ENCODE results near the gene TRPV6.
A peak's percentile ranks its signal among the peaks of the same experiment; 100 is the strongest.

Gene TRPV6

GRCh38 chr7:142854372-142855113 is 31.0 kb downstream of the TRPV6 start, which contains the start of gene EPHB6:
Gene EPHB6, plus strand, starts transcription at chr7:142855076. Its CDS starts 8,152 bp downstream, at chr7:142863228.
- H3K27me3 ChIP-seq (ENCODE audit: insufficient read depth, poor library complexity, severe bottlenecking), result no peaks in the 10 kb centered on the region
- peak within 1 kb of the TSS; percentile 79 for H3K27ac ChIP-seq (replicated peaks)
- peak within 1 kb of the TSS; percentile 70 for H3K4me3 ChIP-seq (replicated peaks; ENCODE audit: insufficient read depth, low read length)
- DNase-seq (ENCODE audit: low read depth in 1 of 2, low spot score in 1 of 2), result peak; percentile 29 to 72
- TF ChIP-seq POLR2AphosphoS5 (IDR thresholded peaks at IDR 0.05; ENCODE audit: low read depth), result 0 out of 2 replicates have a peak, but pooled peaks have one; percentile 21
- no peak for TF ChIP-seq GABPA (IDR thresholded peaks at IDR 0.05; ENCODE audit: low read depth)

- TF ChIP-seq SPI1 (IDR thresholded peaks at IDR 0.05; ENCODE audit: borderline replicate concordance, low read depth) (peak; percentile 98), REST (IDR thresholded peaks at IDR 0.05; ENCODE audit: insufficient replicate concordance, low read depth) (no peak), CTCF (IDR thresholded peaks at IDR 0.05; ENCODE audit: insufficient read depth, low read length) (peak; percentile 75), GABPA (IDR thresholded peaks at IDR 0.05; ENCODE audit: low read depth) (no peak)
- Histone ChIP-seq H3K4me3 (replicated peaks; ENCODE audit: insufficient read depth, low read length) (peak overlapping the region; percentile 70), H3K27ac (replicated peaks) (peak overlapping the region; percentile 79)
Measured at GRCh38 chr7:142853739-142854371, 31.7 kb downstream of the TRPV6 start.

GRCh38 chr7:142851919-142852318 is 33.6 kb downstream of the TRPV6 start:
- no peak overlapping the region for H3K27ac ChIP-seq (replicated peaks)
- H3K27me3 ChIP-seq (ENCODE audit: insufficient read depth, poor library complexity, severe bottlenecking), result no peaks in the 10 kb centered on the region
- TF ChIP-seq GABPA (IDR thresholded peaks at IDR 0.05; ENCODE audit: low read depth), result no peak
- no peak for TF ChIP-seq SPI1 (IDR thresholded peaks at IDR 0.05; ENCODE audit: borderline replicate concordance, low read depth)
- no peak for TF ChIP-seq CTCF (IDR thresholded peaks at IDR 0.05; ENCODE audit: insufficient read depth, low read length)
- TF ChIP-seq REST (IDR thresholded peaks at IDR 0.05; ENCODE audit: insufficient replicate concordance, low read depth), result no peak
- TF ChIP-seq POLR2AphosphoS5 (IDR thresholded peaks at IDR 0.05; ENCODE audit: low read depth), result no peak
- no peak overlapping the region for H3K4me3 ChIP-seq (replicated peaks; ENCODE audit: insufficient read depth, low read length)
- no peak for DNase-seq (ENCODE audit: low read depth in 1 of 2, low spot score in 1 of 2)

More at GRCh38 chr7:142853739-142854371, 31.7 kb downstream of the TRPV6 start:
- peak; percentile 46 to 93 for DNase-seq (ENCODE audit: low read depth in 1 of 2, low spot score in 1 of 2)
- H3K27me3 ChIP-seq (ENCODE audit: insufficient read depth, poor library complexity, severe bottlenecking), result no peaks in the 10 kb centered on the region

- no peak for TF ChIP-seq GABPA (IDR thresholded peaks at IDR 0.05; ENCODE audit: low read depth)
- TF ChIP-seq REST (IDR thresholded peaks at IDR 0.05; ENCODE audit: insufficient replicate concordance, low read depth), result no peak
- TF ChIP-seq SPI1 (IDR thresholded peaks at IDR 0.05; ENCODE audit: borderline replicate concordance, low read depth), result no peak
- TF ChIP-seq POLR2AphosphoS5 (IDR thresholded peaks at IDR 0.05; ENCODE audit: low read depth), result no peak
- no peak for TF ChIP-seq CTCF (IDR thresholded peaks at IDR 0.05; ENCODE audit: insufficient read depth, low read length)
- no peak overlapping the region for H3K27ac ChIP-seq (replicated peaks)
- no peak for DNase-seq (ENCODE audit: low read depth in 1 of 2, low spot score in 1 of 2)
- H3K27me3 ChIP-seq (ENCODE audit: insufficient read depth, poor library complexity, severe bottlenecking), result no peaks in the 10 kb centered on the region
- no peak overlapping the region for H3K4me3 ChIP-seq (replicated peaks; ENCODE audit: insufficient read depth, low read length)
Measured at GRCh38 chr7:142851269-142851668, 34.3 kb downstream of the TRPV6 start.

Data from HL-60 (cell line).